ENCODE results near the gene FLOT1.

Gene FLOT1

GRCh38 chr6:30707281-30707850, 35.1 kb downstream of the FLOT1 start:
- no peak overlapping the region for H3K4me2 ChIP-seq (ENCODE audit: low read depth, low read length, poor library complexity, severe bottlenecking)
- H3K27ac ChIP-seq (ENCODE audit: low read depth, low read length) = no peak overlapping the region
- H3K9me3 ChIP-seq (ENCODE audit: insufficient read depth, low read length) = no peaks in the 10 kb centered on the region
- H3K4me3 ChIP-seq (ENCODE audit: insufficient read depth, low read length, poor library complexity, severe bottlenecking) = no peak overlapping the region
- H3K27me3 ChIP-seq (ENCODE audit: low read length) = no peaks in the 10 kb centered on the region
- no peaks in the 10 kb centered on the region for H3K9me2 ChIP-seq (replicated peaks; ENCODE audit: insufficient read depth, low read length)
- H4K20me1 ChIP-seq (ENCODE audit: low read depth, low read length) = no peaks in the 10 kb centered on the region
- TF ChIP-seq CTCF (IDR thresholded peaks at IDR 0.05; ENCODE audit: insufficient read depth, low read length, poor library complexity, severe bottlenecking) (no peak), EZH2phosphoT487 (conservative IDR thresholded peaks at IDR 0.05; ENCODE audit: low read length) (no peak)
- H3F3A ChIP-seq (ENCODE audit: insufficient read depth) = 0 out of 2 replicates have a peak, but pooled peaks cover 4% of the 10 kb centered on the region
- H3K79me2 ChIP-seq (ENCODE audit: insufficient read depth, low read length) = no peaks in the 10 kb centered on the region
- no peak overlapping the region for H2AFZ ChIP-seq (ENCODE audit: low read depth, low read length, severe bottlenecking)
- H3K36me3 ChIP-seq (ENCODE audit: low read length) = peaks cover 2% of the 10 kb centered on the region; the same call in 1 of the 2 replicates
- H3K9ac ChIP-seq (ENCODE audit: low read length) = peak overlapping the region; percentile 13; the same call in 1 of the 2 replicates

- Histone ChIP-seq H3K4me3 (ENCODE audit: insufficient read depth, low read length, poor library complexity, severe bottlenecking) (no peak overlapping the region), H3K27ac (ENCODE audit: low read depth, low read length) (no peak overlapping the region), H4K20me1 (ENCODE audit: low read depth, low read length) (no peaks in the 10 kb centered on the region), H3K9ac (ENCODE audit: low read length) (no peak overlapping the region), H3K36me3 (ENCODE audit: low read length) (peaks cover 2% of the 10 kb centered on the region; the same call in 1 of the 2 replicates), H2AFZ (ENCODE audit: low read depth, low read length, severe bottlenecking) (no peak overlapping the region), H3K9me3 (ENCODE audit: insufficient read depth, low read length) (no peaks in the 10 kb centered on the region), H3K9me2 (replicated peaks; ENCODE audit: insufficient read depth, low read length) (no peaks in the 10 kb centered on the region), H3K27me3 (ENCODE audit: low read length) (no peaks in the 10 kb centered on the region), H3F3A (ENCODE audit: insufficient read depth) (0 out of 2 replicates have a peak, but pooled peaks cover 4% of the 10 kb centered on the region), H3K4me2 (ENCODE audit: low read depth, low read length, poor library complexity, severe bottlenecking) (no peak overlapping the region), H3K79me2 (ENCODE audit: insufficient read depth, low read length) (no peaks in the 10 kb centered on the region)
- TF ChIP-seq CTCF (IDR thresholded peaks at IDR 0.05; ENCODE audit: insufficient read depth, low read length, poor library complexity, severe bottlenecking) (no peak), EZH2phosphoT487 (conservative IDR thresholded peaks at IDR 0.05; ENCODE audit: low read length) (no peak)
Measured at GRCh38 chr6:30705620-30706019, 36.9 kb downstream of the FLOT1 start.

- Histone ChIP-seq H3F3A (ENCODE audit: insufficient read depth) (0 out of 2 replicates have a peak, but pooled peaks cover 4% of the 10 kb centered on the region), H3K4me2 (ENCODE audit: low read depth, low read length, poor library complexity, severe bottlenecking) (no peak overlapping the region), H3K27me3 (ENCODE audit: low read length) (no peaks in the 10 kb centered on the region), H4K20me1 (ENCODE audit: low read depth, low read length) (no peaks in the 10 kb centered on the region), H3K36me3 (ENCODE audit: low read length) (peaks cover 4% of the 10 kb centered on the region; the same call in 1 of the 2 replicates), H3K4me3 (ENCODE audit: insufficient read depth, low read length, poor library complexity, severe bottlenecking) (no peak overlapping the region), H3K9me3 (ENCODE audit: insufficient read depth, low read length) (no peaks in the 10 kb centered on the region), H3K27ac (ENCODE audit: low read depth, low read length) (no peak overlapping the region), H3K9me2 (replicated peaks; ENCODE audit: insufficient read depth, low read length) (no peaks in the 10 kb centered on the region), H3K9ac (ENCODE audit: low read length) (no peak overlapping the region), H2AFZ (ENCODE audit: low read depth, low read length, severe bottlenecking) (no peak overlapping the region), H3K79me2 (ENCODE audit: insufficient read depth, low read length) (no peaks in the 10 kb centered on the region)
- no peak for TF ChIP-seq CTCF (IDR thresholded peaks at IDR 0.05; ENCODE audit: insufficient read depth, low read length, poor library complexity, severe bottlenecking)
Measured at GRCh38 chr6:30703821-30704220, 38.7 kb downstream of the FLOT1 start.

Measured in SU-DHL-6 (cell line).